H1 (cell line): ENCODE results near the gene OSBPL3. TPM values are rescaled to one million over a fixed set of nuclear protein-coding genes. Genes with fewer than 3 reads are reported as not detected.

Experiments used
- GABPA ChIP-seq: IDR thresholded peaks from 2 replicates; pipeline ENCODE4 v1.6.1; 2011; ENCODE audit warnings: mild to moderate bottlenecking, low read length, moderate library complexity, borderline replicate concordance; ENCODE audit not compliant: insufficient read depth
- GTF2F1 ChIP-seq: IDR thresholded peaks from 2 replicates; pipeline ENCODE4 v1.6.1; 2012; ENCODE audit warnings: low read depth, low read length, improper control_type of control experiment, borderline replicate concordance
- POLR2AphosphoS5 ChIP-seq: IDR thresholded peaks from 2 replicates; pipeline ENCODE4 v1.6.1; 2011; ENCODE audit warnings: low read depth, low read length
- RAD21 ChIP-seq, 2 experiments: IDR thresholded peaks in 1 of 2; conservative IDR thresholded peaks in 1 of 2; 2 replicates each; pipeline ENCODE4 v1.6.1; 2011; ENCODE audit warnings: low read depth in 2 of 2, low read length in 2 of 2, improper control_type of control experiment in 1 of 2, inconsistent platforms in 1 of 2, mild to moderate bottlenecking in 1 of 2, moderate library complexity in 1 of 2
- RFX5 ChIP-seq: IDR thresholded peaks from 2 replicates; pipeline ENCODE4 v1.6.1; 2011; ENCODE audit warnings: low read depth, low read length, improper control_type of control experiment, borderline replicate concordance
- polyA plus RNA-seq, 7 experiments: library from polyadenylated mRNA; depleted of rRNA in 3 of 7; stranded (reverse) in 5 of 7; unstranded in 2 of 7; fragments of >200 nt in 5 of 7; fragments of 200-250 nt in 2 of 7; gene quantifications; 1 replicate in 5 of 7; 2 replicates in 1 of 7; 4 replicates in 1 of 7; pipeline versions ENCODE4 v1.2.1 to v1.2.3, GENCODE V29; 2011 to 2013; ENCODE audit warnings: missing spikeins in 2 of 7, mixed read lengths in 2 of 7
- total RNA-seq: library from RNA; stranded (reverse); fragmentation: NEBNext Ultra II Directional; extraction: Animal tissue kit (Norgen Biotek cat#: 25700); gene quantifications from 2 replicates; pipeline ENCODE4 v1.2.1, GENCODE V29; 2021
- TF ChIP-seq, protein P1 (sequence below), 3 experiments: IDR thresholded peaks; 1 replicate in 2 of 3; 2 replicates in 1 of 3; pipeline versions ENCODE4 v1.5.1 to v1.6.1; 2011; ENCODE audit warnings: low read length in 3 of 3, mild to moderate bottlenecking in 3 of 3, inconsistent platforms in 2 of 3, low read depth in 1 of 3, moderate library complexity in 1 of 3; ENCODE audit not compliant: insufficient read depth in 1 of 3; ENCODE audit errors: control extremely low read depth in 1 of 3

Gene OSBPL3
- total and polyA plus RNA-seq, 2 of the 8 experiments (the other 6 are each of a cell fraction or from before 2014, with no cell fraction given) = 2.8 to 13.9 TPM

DNA sequence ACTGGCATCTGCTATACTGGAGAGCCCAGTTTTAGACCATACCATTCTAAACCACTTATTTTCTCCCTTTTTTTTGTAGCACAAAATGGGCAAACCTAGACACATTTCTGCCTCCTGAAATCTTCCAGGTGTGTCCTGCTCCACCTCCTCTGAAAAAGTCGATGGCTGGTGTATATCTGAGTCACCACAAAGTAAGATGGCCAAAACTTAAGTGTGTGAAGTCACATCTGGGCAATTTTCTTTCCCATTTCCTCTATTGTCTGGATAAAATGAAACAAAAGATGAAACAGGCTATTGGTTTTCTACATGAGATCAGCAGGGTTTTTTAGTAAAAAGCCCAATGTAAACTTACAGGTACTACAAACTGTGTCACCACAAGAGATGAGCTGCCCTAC, 65.5 kb downstream of the OSBPL3 start (continued):
- TF ChIP-seq RFX5 = no peak
- no peak for TF ChIP-seq POLR2AphosphoS5
- no peak for TF ChIP-seq RAD21 (IDR thresholded peaks at IDR 0.05 in 1 of 2, conservative IDR thresholded peaks at IDR 0.05 in 1 of 2; ENCODE audit: low read depth in 2 of 2, low read length in 2 of 2)
- no peak for TF ChIP-seq GTF2F1
- TF ChIP-seq, protein P1, sequence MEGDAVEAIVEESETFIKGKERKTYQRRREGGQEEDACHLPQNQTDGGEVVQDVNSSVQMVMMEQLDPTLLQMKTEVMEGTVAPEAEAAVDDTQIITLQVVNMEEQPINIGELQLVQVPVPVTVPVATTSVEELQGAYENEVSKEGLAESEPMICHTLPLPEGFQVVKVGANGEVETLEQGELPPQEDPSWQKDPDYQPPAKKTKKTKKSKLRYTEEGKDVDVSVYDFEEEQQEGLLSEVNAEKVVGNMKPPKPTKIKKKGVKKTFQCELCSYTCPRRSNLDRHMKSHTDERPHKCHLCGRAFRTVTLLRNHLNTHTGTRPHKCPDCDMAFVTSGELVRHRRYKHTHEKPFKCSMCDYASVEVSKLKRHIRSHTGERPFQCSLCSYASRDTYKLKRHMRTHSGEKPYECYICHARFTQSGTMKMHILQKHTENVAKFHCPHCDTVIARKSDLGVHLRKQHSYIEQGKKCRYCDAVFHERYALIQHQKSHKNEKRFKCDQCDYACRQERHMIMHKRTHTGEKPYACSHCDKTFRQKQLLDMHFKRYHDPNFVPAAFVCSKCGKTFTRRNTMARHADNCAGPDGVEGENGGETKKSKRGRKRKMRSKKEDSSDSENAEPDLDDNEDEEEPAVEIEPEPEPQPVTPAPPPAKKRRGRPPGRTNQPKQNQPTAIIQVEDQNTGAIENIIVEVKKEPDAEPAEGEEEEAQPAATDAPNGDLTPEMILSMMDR (IDR thresholded peaks at IDR 0.05; ENCODE audit: control extremely low read depth in 1 of 3, insufficient read depth in 1 of 3, low read depth in 1 of 3, low read length in 3 of 3) = no peak
- TF ChIP-seq GABPA = no peak
- TF ChIP-seq, all 59 proteins: peak for 0
